Measurements from ENCODE around the gene LDLRAD4.

LDLRAD4 gene

DNA sequence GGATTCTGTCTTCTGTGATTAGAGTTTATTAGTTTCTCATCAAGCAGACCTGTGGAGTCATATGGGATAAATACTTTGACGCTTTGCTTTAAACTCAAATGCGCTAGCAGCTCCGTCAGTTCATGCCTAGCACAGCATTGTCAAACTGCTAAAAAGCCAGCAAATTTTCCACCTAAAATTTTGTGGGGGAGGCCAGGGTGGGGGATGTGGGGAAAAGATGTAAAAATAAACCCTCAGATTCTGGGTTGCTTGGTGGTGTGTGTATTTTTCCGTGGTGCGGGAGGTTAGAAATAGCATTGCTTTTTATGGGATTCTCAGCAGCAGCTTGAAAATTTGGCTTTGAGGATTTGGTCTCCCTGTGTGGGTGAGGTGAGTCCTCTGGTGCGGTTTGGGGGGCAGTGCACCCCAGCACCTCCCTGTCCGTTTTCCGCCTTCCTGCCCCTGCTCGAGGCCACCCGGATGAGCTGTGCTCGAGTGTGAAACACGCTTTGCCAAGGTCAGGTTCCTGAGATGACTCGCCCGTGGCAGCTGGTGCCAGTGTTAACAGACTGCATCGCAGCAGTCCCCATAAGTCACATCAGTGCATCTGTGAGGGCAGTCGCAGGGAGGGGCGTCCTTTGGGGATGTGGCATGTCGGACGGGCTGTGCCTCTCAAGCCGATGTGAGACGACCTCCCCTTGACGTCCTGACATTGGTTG, 65.9 kb downstream of the LDLRAD4 start:
- DNase-seq (ENCODE audit: low spot score), result no peak

DNA sequence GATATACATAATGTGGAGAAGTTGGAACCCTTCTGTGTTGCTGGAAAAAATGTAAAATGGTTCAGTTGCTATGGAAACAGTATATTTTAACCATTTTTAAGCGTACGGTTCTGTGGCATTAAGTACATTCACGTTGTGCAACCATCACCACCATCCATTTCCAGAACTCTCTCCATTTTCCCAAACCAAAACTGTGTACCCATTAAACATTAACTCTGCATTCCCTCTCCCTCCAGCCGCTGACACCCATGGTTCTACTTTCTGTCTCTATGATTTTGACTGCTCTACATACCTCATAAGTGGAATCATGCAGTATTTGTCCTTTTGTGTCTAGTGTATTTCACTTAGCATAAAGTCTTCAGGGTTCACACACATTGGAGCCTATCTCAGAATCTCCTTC, 67.3 kb downstream of the LDLRAD4 start:
- no peak for DNase-seq (ENCODE audit: low spot score)

DNA sequence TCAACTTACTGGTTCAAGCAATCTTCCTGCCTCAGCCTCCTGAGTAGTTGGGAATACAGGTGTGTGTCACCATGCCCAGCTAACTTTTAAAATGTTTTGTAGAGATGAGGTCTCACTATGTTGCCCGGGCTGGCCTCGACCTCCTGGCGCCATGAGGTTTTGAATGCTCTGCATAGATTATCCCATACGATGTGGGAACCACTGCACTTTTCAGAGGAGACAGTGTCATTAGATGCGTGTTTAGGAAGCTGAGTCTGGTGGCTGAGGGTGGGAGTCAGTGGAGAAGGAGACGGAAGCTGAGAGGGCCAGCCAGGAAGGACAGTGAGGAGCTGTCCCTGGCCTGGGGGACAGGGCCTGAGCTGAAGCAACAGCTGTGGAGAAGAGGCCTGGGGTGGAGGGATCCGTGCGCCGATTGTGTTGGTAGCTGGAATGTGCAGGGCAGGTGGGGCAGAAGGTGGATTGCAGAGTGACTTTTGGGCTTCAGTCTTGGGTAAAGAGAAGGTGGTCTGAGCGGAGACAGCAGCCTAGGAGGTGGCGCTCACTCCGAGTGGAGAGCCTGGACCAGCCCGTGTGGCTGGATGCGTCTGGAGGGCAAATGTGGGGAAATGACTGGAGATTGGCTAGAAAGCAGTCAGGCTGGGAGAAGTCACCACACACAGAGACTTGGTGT, 68.0 kb downstream of the LDLRAD4 start:
- no peak for DNase-seq (ENCODE audit: low spot score)

DNA sequence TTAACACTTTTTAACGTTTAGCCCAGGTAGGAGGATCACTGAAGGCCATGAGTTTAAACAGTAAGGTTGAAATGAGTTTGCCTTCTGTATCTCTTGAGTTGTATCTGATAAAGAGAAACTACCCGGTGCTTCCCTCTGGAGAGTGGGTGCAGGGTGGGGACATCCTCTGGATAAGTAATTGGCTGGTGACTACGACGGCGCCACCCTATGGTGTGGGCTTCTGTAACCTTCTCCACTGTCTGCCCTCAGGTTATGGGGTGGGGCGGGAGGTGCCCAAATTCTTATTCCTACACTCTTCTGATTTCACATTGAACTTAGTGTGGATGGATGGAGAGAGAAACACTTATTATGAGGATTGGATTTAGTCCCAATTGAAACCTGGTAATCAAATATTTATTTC, 68.8 kb downstream of the LDLRAD4 start:
- no peak for DNase-seq (ENCODE audit: low spot score)

DNA sequence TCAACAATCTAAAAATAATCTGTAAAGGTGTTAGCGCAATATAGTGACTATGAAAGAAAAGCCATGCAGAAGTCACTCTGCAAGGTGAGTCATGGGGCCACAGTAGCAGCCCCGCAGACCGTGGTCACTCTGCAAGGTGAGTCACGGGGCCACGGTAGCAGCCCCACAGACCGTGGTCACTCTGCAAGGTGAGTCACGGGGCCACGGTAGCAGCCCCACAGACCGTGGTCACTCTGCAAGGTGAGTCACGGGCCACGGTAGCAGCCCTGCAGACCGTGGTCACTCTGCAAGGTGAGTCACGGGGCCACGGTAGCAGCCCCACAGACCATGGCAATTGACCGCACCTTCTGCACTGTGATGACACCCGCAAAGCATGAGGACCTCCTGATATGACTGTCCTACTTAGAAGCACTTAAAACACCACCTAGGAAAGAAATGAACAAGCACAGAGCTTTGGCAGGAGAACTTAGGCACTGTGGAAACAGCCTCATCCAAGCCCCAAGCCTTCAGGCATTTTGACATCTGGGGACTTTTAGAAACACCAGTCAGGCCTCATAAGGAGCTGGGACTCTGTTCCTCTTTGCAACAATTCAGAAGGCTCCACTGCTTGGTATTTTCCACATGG, 70.1 kb downstream of the LDLRAD4 start:
- no peak for DNase-seq (ENCODE audit: low spot score)

DNA sequence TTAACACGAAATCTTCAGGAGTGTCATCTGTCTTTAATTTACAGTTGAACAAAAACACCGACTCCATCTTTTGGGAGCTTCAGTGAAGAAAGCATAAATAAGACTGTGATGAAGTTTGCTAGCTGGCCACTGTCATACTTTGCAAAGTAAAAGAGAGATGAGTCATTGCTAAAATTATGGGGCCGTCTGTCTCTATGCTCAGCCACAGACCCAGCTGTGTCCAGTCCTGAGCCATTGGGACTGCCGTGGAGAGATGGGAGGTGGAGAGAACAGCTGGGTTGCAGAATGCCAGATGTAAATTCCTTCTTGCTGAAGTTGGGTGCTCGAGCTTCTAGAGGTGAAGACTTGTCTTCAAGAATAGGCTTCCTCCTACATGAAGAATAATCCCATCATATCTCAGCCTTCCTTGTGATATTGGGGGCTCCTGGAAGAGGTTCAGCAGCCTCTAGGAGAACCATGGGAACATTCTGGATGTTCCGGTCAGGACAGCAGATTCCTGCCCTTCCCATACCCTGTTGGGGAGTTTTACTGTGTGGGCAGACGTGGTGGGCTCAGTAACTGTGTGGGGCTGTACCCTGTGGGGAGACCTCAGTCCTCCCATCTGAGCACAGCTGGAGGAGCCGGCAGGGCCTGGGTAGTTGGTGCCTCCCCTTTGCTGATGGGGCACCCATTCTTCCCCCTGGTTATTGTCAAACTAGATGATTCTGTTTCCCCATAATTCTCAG, 71.1 kb downstream of the LDLRAD4 start:
- DNase-seq (ENCODE audit: low spot score), result no peak

DNA sequence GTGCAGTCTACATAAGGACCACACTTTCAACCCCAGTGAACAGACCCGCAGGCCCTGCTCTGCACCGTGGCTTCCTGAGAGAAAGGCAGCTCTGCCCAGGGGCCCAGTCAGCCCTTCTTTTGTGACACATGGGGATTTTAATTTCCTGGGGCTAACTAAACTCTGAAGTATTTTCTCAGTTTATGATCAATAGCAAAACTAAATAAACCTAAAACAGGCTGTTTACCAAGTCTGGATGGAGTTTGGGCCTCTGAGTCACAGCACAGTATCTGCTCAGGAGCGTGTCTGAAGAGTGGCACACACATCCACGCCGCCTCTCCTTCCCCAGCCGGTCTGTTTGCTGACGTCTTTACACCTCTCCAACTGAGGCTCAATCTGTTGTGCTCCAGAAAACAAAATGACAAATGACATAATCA, 72.3 kb downstream of the LDLRAD4 start:
- no peak for DNase-seq (ENCODE audit: low spot score)

DNA sequence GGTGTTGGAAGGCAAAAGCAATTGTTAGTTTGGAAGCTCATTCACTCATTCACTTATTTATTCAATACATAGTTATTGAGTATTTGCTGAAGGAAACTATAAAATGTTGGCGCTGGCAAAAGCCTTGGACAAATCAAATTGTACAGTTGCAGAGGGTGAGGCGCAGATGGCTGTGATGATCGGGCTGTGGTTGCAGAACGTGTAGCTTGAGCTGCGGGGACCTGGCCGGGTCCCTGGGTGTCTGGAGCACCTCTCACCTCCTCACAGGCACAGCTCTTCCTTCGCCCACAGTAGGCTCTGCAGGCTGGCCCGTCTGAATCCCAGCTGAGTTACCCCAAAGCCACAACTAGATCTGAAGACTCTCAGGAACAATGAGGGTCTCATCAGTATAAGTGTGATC, 72.7 kb downstream of the LDLRAD4 start:
- no peak for DNase-seq (ENCODE audit: low spot score)

DNA sequence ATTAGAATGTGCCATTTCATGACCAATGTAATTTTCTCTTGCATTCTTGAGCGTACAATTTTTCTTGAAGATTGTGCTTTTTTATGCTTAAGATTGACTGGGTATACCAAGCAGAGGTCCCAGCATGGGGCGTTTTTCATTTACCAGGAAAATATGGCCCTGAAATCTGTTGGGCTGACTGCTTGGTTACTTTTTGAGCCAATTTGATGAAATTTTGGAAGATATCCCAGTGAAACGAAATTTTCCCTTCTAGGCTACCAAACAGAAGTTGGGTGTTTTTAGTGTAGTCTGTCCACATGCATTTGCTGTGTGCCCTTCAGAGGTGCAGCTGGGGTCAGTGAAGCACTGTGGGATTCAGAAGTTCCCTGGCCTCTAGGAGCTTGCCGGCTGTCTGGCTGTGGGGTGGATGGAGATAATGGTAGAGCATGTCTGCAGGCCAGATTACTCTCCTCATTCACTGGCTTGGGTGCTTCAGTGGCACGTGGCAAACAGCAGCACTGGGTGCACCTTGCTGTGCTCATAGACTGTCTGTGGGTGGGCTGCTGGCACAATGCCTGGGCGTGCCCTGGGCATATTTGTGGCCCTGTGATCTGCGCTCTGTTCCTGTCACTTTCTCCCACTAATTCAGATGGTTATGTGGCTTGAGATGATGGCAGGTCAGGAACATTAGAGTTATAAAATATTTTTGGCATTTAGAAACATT, 73.3 kb downstream of the LDLRAD4 start:
- no peak for DNase-seq (ENCODE audit: low spot score)

DNA sequence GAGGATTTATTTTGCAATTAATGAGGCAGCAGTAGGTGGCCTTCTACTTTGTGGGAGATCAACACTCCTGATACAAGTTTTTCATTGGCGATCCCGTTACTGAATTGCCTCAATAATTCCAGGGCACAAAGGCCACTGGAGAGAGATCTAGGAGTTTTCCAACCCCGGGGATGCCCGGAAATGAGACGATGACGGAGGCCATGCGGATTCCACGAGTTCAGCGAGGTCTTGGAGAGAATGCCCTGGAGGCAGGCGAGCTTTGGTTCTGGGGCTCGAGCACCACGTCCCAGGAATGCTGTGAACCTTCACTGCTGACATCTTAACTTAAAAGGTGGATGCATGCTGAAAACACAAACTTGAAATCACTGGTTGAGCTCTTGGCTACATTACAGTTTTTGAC, 74.2 kb downstream of the LDLRAD4 start:
- DNase-seq (ENCODE audit: low spot score), result no peak

DNA sequence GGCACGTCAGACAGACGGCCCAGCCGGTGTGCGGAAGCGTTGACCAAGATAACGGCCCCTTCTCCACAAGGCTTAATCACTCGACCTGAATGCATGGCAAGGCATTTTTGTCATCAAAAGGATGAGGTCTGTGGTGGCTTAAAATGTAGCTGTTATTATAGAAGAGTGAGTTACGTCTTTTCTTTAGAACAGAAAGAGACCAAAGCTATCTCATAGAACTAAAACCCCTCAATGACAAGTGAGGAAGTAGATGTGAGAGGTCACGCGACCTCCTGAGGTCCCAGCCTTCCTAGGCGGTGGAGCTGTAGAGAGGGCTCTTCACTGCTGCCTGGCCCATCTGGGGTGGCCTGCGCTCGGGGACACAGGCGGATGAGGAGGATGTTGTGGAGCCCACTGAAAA, 75.7 kb downstream of the LDLRAD4 start:
- DNase-seq (ENCODE audit: low spot score), result no peak

DNA sequence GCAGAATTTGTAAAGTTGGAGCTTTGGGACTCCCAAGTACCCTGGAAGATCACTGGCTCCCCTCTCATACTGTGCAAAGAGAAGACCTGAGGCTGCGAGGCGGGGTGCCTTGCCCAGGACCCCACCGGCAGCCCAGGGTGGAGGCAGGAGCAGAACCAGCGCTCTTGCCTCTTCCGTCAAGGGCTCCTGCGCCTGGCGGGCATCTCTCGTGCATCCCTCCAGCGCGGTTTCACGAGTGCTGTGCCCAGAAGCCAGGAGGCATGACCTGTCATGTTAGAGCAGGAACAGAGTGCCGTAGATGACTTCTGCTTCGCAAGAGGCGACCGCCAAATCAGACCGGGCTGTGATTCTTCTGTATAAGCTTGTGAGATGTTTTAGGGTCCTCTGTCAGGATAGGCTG, 77.3 kb downstream of the LDLRAD4 start:
- DNase-seq (ENCODE audit: low spot score), result no peak

DNA sequence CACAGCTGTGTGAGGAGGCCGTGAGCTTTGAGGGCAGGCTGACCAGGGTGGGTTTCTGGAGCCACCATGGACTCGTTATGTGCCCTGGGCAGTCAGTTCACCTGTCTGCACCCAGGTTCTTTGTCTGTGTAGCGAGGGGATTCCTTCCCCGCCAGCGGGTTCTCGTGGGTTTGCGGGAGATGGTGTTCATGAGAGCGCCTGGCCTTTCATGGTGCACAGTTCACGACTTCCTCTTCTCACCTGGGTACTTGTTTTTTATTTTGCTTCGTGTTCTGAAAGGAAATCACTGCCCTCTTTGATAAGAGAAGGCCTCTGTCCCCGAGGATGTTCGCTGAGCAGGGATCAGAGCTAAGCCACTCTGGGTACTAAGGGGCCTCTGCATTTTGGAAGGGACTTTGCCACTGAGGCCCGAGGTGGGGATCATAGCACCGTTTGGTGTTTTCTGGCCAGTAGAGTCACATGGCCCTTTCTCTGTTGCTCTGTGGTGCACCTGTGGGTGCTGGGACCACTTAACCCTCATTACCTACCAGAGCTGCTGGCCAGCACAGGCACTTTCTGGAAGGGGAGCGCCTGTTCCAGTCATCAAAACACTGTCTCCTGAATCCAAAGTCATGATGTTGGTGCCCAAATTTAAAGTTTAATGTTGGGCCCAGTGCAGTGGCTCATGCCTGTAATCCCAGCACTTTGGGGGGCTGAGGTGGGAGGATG, 78.5 kb downstream of the LDLRAD4 start:
- no peak for DNase-seq (ENCODE audit: low spot score)

DNA sequence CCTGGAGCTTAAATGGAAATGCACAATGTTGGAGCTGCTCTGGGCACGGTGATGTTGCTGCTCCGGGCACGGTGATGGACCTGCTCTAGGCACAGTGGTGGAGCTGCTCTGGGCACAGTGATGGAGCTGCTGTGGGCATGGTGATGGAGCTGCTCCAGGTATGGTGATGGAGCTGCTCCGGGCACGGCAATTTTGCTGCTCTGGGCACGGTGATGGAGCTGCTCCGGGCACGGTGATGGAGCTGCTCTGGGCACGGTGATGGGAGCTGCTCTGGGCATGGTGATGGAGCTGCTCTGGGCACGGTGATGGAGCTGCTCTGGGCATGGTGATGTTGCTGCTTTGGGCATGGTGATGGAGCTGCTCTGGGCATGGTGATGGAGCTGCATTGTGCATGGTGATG, 79.7 kb downstream of the LDLRAD4 start:
- no peak for DNase-seq (ENCODE audit: low spot score)

DNA sequence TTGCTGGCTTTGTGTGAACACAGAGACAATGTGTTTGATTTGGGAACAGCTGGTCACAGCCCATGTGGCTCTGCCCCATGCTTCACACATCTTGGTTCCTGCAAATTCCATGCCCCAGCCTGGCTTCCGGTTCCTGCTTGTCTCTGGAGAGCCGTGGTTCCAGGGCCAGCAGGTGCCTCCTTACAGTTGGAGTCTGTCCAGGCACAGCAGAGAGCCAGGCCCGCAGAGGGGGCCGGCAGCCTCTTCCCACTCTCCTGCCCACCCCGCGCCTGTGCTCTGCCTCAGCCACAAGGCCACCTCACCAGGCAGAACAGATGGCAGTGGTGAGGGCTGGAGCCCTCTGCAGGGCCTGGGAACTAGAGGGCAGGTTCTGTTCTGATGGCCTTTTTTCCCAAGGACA, 81.5 kb downstream of the LDLRAD4 start:
- no peak for DNase-seq (ENCODE audit: low spot score)

DNA sequence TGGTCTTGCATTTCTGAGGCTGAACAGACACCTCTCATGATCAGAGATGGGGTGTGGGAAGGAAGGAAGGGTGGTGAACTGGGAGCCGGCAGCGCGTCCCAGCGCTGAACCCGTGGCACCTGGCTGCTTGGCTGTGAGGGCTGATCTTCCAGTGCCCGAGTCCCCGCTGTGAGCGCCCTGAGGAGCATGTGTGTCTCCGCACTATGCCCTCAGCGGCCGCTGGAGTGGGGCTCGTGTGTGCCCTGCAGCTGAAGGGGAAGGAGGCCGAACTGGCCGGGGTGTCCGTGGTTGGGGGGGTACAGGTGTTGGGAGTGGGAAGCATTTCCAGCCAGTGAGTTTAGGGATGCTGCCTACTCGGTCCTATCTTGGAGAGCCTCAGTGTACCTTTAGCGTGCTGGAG, 82.2 kb downstream of the LDLRAD4 start:
- no peak for DNase-seq (ENCODE audit: low spot score)

DNA sequence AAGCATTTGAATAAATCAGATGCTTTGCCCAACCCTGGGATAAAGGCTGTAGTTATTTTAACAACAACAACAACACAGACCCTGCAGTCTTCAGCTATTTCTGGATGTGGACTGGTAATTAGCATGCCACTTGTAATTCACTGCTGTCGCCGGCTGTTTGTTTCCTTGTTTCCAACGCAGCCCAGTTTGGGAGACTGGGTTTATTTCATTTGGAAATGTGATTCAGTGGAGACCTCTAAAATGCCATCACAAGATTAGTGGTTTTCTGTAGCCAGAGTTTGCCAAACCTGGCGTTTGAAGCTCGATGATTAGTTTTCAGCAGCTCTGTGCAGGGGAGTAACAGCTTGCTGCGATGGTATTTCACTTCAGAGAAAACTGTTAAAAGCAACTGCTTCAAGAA, 83.5 kb downstream of the LDLRAD4 start:
- DNase-seq (ENCODE audit: low spot score), result no peak

DNA sequence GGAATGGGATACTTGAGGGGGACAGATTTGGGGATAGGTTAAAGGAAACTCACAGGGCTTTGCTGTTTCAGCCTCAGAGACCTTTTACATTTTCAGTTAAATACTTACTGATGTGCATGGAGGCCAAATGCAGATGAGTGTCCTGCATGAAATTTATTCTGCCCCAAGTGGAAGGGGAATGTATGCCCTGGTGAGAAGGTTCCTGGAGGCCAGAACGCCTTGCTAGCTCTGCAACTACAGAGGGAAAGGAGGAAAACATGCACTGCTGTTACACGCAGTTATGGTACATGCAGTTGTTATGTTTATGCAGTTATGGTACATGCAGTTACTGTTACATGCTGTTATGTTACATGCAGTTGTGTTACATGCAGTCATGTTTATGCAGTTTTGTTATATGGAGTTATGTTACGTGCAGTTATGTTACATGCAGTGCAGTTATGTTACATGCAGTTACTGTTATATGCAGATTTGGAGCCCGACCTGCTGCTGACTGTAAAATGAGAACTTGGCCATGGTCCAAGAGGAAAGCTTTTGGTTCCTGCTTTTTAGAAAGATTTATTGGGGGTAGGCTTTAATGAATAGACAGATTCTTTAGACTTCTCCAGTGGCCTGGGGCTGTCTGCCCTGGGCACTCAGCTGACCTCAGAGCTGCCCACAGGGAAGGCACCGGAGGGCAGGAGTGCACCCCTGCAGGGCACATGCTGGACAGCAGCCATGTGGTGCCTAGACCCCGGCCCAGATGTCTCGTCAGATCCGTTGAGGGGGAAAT, 84.1 kb downstream of the LDLRAD4 start:
- DNase-seq (ENCODE audit: low spot score), result no peak

DNA sequence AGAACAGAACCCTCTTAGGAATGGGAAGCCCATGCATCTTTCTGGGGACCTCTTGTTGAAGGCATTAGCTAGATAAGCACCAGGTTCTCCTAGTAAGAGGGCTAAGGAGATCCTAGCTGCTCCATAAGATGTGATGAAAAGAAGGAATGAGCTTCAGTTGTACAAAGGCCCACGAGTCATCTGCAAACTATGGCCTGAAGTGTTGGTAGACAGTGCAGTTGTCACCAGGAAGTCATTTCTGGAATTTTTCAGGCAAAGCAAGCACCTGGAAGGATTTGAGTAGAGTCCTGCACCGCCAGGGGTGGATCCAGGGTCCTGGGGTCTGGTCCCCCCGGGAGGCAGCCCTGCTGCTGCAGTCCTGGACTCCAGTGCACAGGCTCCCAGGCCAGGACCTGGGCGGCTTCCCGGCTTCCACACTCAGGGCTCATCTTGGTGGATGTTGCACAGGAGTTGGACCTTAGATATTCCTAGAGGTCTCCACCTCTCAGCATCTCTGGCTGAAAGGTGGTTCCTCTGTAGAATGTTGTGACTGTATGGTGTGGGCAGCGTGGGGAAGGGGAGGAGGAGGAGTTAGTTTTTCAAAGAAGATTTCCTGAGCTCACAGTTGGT, 85.3 kb downstream of the LDLRAD4 start:
- no peak for DNase-seq (ENCODE audit: low spot score)

DNA sequence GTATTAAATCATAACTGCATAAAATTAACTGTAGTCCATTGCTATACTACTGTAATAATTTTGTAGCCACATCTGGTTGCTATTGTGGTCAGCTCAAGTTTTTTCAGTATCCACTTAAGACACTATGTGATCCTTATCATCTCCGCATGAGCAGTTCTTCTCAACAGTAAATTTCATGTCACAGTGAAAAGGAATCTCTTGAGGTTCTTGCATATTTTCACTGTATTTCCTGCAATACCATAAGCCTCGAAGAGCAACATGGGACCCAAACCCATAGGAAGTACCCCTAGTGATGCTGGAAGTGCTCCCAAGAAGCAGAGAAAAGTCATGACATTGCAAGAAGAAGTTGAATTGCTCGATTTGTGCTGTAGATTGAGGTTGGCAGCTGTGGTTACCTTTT, 86.7 kb downstream of the LDLRAD4 start:
- DNase-seq (ENCODE audit: low spot score), result no peak

Measured in globus pallidus (tissue), 1 donor.